Cardiac septum (tissue), 1 donor: ENCODE data around the gene FCHSD2. TPM values are rescaled to one million over a fixed set of nuclear protein-coding genes. Genes with fewer than 3 reads are reported as not detected.
A peak's percentile ranks its signal among the peaks of the same experiment; 100 is the strongest.
"Not testable (repeated sequence)": the region's sequence is repeated elsewhere in the genome, so short reads cannot be mapped to it uniquely, and the experiment has no call there.

Source experiments
- DNase-seq: peaks from one replicate; pipeline ENCODE4 v3.0.0-alpha.2; 2020; ENCODE audit warnings: low spot score
- intact Hi-C: fragments of 100-400 bp; cut with DNase I; formaldehyde crosslinking; loops from one replicate; pipeline ENCODE4 v1.14.0; 2022
- total RNA-seq: library from RNA; stranded (reverse); fragmentation: NEBNext Ultra II Directional; extraction: Animal tissue kit (Norgen Biotek cat#: 25700); gene quantifications from one replicate; pipeline ENCODE4 v1.2.1, GENCODE V29; 2021
- donor health status: DM: no; HTN: no; CAD: no.

Gene FCHSD2
- total RNA-seq, 1 donor from 2014 or later, result 56.6 TPM

DNA sequence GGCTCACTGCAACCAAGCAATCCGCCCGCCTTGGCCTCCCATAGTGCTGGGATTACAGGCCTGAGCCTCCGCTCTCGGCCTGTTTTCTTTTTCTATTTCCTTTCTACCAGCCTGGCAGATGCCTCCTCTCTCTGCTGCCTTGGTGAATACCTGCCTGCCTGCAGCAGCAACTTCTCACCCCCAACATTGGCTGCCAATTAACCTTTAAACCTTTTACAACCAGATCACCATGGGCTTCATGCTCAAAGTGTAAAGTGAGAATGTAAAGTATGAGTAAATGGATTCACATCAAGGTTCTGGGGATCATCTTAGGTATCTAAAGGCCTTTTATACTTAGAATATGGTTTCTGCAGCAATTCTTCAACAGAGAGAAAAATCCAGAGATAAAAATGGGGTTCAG is 13.0 kb upstream of the FCHSD2 start:
- intact Hi-C loops, result no loop called here

GRCh38 chr11:73154178-73154577 is 12.1 kb upstream of the FCHSD2 start:
- intact Hi-C loops, result no loop called here
- DNase-seq, result no peak

More for the DNA sequence above, 13.0 kb upstream of the FCHSD2 start:
- DNase-seq, result no peak

DNA sequence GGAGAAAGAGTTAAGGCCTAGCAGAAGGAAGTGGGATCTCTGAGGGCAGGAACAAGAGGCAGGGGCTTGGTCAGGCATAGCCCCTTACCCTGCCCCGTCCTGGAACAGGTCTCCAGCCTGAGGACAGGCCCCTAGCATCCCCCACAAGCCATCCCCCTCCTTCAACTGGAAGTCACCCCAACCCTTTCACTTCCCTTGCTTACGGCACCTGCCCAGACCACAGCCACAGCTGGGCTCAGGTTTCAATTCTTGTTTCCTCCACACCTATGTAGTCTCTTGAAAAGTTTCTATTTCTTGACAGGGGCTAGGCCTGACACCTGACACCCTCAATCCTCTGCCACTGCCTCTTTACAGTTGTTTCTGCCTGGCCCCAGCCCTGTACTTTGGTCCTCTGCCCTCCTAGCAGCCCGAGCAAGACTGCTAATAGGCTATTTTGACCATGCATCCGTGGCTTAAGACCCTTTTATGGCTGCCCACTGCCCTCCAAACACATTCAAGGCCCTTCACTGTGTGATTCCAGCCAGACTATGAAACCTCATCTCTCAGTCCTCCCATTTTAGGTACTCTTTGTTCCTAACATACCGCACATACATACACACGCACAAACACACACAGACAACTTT is 10.9 kb upstream of the FCHSD2 start:
- no peak for DNase-seq
- intact Hi-C loops, result no loop called here

DNA sequence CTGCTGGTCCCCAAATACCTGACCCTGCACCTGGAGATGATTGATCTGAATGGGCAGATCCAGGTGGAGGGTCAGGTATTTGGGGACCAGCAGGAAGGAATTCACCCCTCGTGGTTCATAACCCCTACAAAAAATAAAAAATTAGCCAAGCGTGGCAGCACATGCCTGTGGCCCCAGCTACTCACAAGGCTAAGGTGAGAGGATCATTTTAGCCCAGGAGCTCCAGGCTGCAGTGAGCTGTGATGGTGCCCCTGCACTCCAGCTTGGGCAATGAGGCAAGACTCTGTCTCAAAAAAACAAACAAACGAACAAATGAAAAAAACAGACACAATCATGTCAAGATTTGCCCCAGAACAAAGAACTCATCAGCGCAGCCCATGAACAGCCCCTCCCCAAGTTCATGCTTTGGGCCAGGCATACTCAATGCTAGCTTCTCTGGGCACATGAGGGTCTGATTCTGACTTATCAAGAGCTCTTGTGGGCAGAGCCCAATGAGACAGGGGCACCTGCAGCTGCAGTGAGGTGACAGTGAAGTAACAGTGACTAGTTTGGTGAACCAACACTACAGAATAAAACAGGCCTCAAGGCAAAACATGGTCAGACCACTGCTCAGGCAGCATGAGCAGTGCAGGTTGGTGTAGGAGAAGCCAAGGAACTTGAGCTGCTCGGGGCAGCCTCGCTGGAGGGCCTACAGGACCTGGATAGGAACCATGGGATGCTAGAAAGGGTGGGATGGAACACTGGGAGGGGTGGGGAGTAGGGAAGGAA is 10.2 kb upstream of the FCHSD2 start:
- no peak for DNase-seq
- intact Hi-C loops, result no loop called here

- intact Hi-C loops, result no loop called here
- no peak for DNase-seq
These were observed 9.3 kb upstream of the FCHSD2 start for GRCh38 chr11:73151416-73151815.

DNA sequence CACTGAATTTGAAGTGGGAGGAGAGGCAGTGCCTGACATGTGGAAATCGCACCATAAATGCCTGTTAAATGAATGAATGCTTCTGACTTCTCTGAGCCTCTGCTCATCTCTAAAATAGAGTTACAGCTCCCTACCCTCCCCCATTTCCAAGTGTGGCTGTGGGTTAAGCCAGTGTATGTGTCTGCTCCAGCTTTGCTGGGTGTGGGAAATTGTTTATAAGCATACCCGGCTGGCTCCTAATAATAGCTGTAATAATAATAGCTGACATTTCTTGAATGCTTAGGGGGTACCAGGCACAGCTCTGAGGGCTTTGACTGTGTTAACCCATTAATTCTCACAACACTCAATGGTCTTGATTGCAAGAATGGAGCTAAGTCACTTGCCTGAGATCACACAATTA is 7.0 kb upstream of the FCHSD2 start:
- no peak for DNase-seq
- intact Hi-C loops, result loop anchor here (2.0 kb wide), 1 partner anchor 26 kb away; no protein-coding TSS in a partner anchor

- peak; percentile 84 for DNase-seq
- intact Hi-C loops, result loop anchor here (2.0 kb wide), 1 partner anchor 27 kb away; no protein-coding TSS in a partner anchor
These were observed 5.9 kb upstream of the FCHSD2 start for GRCh38 chr11:73147771-73148681.

GRCh38 chr11:73145986-73146575 is 4.0 kb upstream of the FCHSD2 start:
- intact Hi-C loops, result no loop called here
- no peak for DNase-seq

DNA sequence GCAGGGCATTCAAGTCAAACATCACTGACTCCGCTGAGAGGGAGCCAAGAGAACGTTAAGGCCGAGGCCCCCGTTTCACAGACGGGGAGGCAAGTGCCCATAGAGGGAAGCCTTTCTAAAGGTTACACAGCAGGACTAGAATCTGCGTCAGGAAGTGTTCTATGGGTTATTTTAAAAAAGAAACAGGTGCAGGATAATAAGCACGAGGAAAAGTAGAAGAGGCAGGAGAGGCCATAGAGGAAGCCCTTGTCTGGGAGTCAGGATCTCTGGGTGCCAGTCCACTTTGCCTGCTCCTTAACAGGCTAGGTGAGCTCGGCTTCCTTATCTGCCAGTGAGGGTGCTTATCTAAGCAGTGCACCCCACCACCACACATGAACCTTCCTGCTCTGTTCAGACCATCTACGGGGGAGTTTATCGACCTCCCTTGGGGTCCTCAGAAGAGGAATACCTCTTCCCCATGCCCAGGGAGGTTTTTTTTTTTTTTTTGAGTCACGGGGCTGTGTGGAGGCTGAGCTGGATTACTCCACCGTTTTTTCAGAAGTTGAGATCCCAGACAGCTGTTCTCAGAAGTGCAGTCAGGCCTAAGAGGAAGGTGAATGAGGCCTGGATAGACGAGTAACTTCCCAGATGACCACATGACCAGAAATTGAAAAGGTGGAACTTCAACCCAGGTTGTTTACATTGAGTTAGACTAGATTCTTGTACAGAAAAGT is 1.2 kb upstream of the FCHSD2 start:
- intact Hi-C loops, result loop anchor here (5.0 kb wide), 2 partner anchors 286 to 311 kb away; no protein-coding TSS in a partner anchor
- no peak for DNase-seq

DNA sequence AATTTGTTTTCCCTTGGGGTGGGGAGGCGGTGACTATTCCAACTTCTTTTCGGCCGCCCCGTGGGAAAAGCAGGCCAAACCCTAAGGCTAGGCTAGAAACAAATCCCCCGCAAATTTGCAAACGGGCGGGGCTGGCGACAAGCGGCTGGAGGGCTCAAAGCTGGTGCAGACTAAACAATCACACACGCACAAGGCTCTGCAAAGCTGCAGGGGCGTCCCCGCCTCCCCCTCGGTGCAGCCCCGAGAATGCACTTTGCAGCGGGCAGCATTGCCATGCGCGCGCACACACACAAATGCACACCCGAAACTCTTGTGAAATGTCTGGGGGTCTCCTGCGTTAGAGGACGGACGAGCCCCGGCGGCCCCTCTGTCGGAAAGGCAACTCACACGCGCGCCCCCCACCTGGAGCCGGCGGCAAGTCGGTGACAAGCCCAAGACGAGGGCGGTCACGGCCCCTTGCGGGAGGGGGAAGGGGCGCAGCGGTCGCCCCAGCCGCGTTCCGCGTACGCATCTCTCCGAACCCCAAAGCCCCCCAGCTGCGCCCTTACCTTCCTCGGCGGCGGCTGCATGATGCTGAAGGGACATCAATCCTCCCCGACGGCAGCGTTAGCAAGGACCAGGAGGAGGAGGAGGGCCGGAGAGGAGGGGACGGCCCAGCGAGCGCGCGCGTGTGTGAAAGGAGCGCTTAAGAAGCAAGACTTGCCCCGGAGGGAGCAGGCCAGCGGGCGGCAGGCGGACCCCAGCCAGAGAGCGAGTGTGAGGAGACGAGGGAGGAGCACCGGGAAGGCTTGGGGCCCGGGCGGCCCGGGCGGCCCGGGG is 600 bp downstream of the FCHSD2 start:
- intact Hi-C loops, result loop anchor here (1.0 to 5.0 kb wide), 4 partner anchors 36 to 309 kb away; no protein-coding TSS in a partner anchor
- peak; percentile 88 for DNase-seq

DNA sequence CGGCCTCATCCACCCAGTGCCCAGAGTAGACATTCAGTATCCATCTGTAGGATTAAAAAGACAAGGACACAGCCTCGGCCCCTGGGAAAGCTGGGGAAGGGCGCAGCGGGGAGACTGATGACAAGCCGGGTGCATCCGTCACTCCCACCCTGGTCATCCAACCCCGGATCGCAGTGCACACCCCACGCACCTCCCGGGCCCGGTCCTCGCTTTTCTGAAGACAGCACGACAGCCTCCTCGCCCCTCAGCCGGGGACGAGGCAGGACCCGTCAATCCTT is 1.1 kb downstream of the FCHSD2 start:
- DNase-seq, result no peak
- intact Hi-C loops, result loop anchor here (2.0 to 5.0 kb wide), 3 partner anchors 214 to 309 kb away; no protein-coding TSS in a partner anchor

DNA sequence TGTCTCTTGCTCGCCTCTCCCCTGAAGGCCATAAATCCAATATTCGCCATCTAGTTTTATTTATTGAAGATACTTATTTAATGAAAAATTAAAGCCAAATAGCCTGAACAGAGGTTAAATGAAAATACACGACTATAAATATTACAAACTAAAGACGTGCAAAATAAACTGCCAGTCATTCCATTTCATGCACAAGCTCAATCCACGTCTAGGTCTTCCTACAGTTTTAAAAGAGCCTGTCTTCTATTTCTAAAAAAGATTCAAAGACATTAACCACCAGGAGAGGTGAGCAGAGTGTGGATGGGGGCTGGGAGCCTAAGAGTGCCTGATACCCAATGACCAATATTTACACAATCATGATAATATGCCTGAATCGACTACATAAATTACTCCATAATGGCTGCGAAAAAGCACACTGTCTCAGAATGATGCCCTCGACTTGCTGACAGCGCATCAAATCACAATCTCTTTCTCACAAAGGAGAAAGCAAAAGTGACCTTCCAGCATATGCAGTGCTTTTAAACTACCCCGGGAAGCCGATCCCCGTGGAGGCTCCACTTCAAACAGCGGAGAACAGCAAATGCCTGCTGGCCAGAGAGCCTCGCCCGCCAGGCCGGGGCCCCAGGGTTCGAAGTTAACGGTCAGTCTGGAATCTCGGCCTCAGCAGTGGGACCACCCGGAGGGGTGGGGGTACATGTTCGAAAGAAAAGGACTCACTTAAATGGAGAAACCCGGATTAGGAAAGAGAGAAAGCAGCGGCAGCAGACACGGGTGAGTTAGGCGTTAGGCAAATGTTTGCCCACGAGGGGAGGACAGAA is 1.7 kb downstream of the FCHSD2 start:
- DNase-seq, result no peak
- intact Hi-C loops, result loop anchor here (2.0 to 5.0 kb wide), 3 partner anchors 214 to 308 kb away; no protein-coding TSS in a partner anchor

- intact Hi-C loops, result loop anchor here (2.0 to 5.0 kb wide), 3 partner anchors 213 to 307 kb away; no protein-coding TSS in a partner anchor
- DNase-seq, result no peak
These were observed 2.5 kb downstream of the FCHSD2 start for GRCh38 chr11:73139476-73140198.

GRCh38 chr11:73137944-73138274 is 4.2 kb downstream of the FCHSD2 start:
- DNase-seq, result no peak
- intact Hi-C loops, result no loop called here

DNA sequence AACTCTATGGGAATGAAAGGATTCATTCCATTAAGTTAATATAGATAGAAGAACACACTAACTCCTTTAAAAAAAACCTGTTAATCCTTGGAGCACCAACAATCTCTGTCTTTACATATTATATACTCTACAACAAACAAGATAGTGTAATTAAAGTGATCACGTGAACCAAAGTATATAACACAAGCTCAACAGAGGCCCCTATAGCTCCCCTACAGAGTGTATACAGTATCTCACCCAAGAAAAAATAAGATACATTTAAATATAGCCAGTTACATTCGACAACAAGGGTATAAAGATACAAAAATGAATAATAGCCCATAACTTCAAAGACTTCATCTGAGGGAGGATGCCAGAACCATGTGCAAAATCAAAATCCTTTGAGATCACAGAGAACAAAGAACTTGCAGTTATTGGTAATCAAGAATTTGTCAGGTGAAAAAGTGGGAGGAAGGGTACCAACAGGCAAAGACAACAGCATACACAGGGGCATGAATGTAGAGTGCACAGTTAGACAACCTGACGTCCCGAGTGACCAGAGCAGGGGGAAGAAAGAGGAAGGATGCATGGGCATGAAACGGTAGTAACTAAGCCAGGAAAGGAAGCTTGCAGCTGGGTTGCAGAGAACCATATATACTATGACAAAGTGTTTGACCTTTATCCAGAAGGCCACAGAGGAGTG is 4.7 kb downstream of the FCHSD2 start:
- DNase-seq, result no peak
- intact Hi-C loops, result no loop called here

GRCh38 chr11:73136722-73137121 is 5.4 kb downstream of the FCHSD2 start:
- DNase-seq, intact Hi-C loops: not testable (repeated sequence)
